Dermis microvascular lymphatic vessel endothelial cell (primary cell): Measurements from ENCODE around the gene NENF. TPM values are rescaled to one million over a fixed set of nuclear protein-coding genes. Genes with fewer than 3 reads are reported as not detected.

Experiments
- DNase-seq, 2 donors: peaks; one replicate each; pipeline versions ENCODE4 v3.0.0 to v3.0.0-alpha.2; 2010; ENCODE audit warnings: low read depth in 2 of 2
- total RNA-seq: library from RNA; depleted of rRNA; stranded (reverse); fragments of >200 nt; gene quantifications from 2 replicates; pipeline ENCODE4 v1.2.1, GENCODE V29; 2014

Gene NENF
- total RNA-seq, 1 donor from 2014 or later = 9.6 TPM

GRCh38 chr1:212430955-212431394 is 1.7 kb upstream of the NENF start:
- DNase-seq = peak in 1 of 2 donors; percentile 63

DNA sequence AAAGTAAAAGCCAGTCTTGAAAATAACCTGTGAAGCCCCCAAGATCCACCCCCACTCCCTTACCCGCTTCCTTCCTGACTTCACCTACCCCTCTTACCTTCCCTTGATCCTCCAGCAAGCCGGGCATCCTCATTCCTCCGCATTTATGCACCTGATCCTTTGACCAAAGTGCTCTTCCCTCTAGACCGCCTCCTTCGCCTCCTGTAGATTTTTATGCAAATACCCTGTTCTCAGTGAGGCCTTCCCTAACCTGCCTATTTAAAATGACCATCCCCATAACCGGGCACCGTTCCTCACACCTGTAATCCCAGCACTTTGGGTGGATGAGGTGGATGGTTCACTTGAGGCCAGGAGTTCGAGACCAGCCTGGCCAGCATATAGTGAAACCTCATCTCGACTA is 1.1 kb upstream of the NENF start:
- no peak for DNase-seq

DNA sequence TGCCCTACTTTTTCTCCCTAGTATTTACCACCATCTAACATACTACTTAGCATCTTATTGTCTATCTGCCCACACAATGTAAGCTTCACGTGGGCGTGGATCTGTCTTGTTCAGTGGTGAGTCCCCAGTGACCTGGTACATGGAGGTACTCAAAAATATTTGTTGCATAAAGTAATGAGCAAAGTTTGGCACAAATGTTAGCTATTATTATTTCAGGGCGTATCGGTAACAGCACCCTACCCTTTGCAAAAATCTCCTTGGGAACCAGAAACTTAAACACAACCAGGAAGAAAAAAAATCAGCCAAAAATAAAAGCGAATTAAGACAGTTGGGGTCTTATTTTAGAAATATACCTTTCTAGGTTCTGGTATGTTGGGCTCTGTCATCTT is 454 bp upstream of the NENF start:
- no peak for DNase-seq

GRCh38 chr1:212433577-212434462 is 1.1 kb downstream of the NENF start:
- no peak for DNase-seq

GRCh38 chr1:212434992-212435391 is 2.3 kb downstream of the NENF start:
- DNase-seq = no peak

- DNase-seq = no peak
Observed at GRCh38 chr1:212437179-212437798, 4.6 kb downstream of the NENF start.

GRCh38 chr1:212438831-212439237 is 6.1 kb downstream of the NENF start:
- no peak for DNase-seq

- DNase-seq = no peak
Observed at GRCh38 chr1:212440419-212440818, 7.7 kb downstream of the NENF start.

GRCh38 chr1:212442408-212442807 is 9.7 kb downstream of the NENF start:
- no peak for DNase-seq

DNA sequence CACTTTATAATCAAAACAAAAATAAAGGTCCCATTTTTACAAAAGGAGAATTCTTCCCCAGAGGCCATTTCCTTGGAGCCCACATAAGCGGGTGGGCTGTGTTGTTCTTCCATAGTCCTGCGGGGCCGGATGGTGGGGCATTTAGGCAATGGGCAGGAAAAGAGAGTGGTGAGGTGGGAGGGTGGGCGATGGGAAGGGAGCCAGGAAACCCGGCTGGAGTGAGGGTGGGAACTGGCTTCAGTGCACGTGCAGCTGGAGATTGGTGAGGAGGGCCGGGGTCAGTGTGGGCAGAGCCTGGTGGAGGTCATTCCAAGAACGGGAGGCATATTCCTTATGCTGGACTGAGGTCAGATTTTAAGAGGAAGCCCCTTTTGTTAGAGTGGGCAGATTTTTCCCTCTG is 13.6 kb downstream of the NENF start:
- DNase-seq = no peak

GRCh38 chr1:212447478-212447877 is 14.8 kb downstream of the NENF start:
- no peak for DNase-seq

GRCh38 chr1:212450331-212450881 is 17.7 kb downstream of the NENF start:
- DNase-seq = no peak

DNA sequence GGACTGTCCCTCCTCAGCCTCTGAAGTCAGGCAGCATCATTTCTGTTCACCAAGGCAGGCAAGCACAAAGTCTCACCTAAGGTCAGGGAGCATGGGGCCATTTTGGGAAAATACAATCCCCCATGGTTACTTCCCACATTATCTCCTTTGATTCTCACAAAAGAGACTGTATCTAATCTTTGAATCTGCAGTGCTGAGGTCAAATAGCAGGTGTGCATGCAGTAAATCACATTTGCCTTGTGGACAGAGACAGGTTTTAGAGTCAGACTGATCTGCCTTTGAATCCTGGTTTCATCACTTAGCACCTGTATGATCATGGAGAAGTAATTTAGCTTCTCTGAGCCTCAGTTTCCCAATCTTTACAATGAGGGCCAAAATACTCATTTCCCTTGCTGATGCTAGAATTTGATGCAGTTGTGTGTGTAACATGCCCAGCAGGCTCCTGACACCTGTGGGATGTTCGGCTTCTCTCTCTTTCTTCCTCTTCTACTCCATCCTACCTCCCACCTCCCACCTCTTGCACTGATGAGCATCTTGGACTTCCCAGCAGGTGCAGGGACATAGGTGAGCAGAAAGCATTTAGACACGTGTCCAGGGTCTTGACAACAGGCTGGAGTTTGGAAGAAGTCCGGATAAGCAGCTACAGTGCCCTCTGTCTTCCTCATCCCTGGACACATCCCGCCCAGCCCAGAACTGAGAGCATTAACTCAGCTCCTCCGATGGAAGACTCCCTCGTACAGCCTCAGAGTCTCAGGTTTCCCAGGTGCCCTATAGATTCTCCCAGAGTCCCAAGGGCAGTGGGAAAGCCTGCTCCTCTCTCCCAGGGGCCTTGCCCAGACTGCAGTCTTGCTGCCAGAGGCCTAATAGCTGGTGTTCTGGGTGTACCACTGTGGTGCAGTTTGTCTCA is 18.9 kb downstream of the NENF start:
- no peak for DNase-seq

DNA sequence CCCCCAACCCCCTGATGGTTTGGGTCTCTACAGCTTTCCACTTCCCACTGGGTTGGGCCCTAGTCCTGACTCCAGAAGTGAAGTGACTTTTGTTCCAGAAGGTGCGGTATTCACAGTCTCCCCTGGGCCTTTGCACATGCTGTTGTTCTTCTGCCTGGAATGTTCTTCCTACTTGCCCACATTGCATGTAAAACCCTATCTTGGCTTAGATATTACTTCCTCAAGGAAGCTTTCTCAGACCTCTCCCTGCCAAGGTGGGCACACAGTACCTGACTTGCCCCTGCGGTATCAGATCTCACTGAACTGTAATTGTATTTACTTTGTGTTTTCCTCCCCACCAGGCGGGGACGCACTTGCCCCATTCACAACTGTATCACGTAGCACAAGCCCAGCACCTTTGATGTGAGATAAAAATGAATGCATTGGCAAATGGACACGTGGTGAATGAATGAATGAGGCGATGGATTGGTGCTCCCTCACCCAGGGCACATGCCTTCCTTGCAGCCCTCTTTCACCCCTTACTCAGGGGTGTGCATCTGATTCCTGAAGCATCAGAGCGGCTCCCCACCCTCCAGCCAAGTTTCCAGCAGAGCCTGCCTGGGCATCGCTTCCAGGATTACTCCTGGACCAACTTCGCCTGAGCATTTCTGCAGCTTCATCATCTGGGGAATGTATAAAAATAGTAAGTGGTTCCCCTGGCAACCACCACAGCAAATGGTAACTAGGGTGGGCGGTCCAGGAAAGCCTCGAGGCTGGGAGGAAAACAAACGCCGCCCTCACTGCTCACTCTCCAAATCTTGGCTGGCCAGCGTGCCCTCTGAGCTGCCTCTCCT is 19.8 kb downstream of the NENF start:
- DNase-seq = peak; percentile 12 to 55

DNA sequence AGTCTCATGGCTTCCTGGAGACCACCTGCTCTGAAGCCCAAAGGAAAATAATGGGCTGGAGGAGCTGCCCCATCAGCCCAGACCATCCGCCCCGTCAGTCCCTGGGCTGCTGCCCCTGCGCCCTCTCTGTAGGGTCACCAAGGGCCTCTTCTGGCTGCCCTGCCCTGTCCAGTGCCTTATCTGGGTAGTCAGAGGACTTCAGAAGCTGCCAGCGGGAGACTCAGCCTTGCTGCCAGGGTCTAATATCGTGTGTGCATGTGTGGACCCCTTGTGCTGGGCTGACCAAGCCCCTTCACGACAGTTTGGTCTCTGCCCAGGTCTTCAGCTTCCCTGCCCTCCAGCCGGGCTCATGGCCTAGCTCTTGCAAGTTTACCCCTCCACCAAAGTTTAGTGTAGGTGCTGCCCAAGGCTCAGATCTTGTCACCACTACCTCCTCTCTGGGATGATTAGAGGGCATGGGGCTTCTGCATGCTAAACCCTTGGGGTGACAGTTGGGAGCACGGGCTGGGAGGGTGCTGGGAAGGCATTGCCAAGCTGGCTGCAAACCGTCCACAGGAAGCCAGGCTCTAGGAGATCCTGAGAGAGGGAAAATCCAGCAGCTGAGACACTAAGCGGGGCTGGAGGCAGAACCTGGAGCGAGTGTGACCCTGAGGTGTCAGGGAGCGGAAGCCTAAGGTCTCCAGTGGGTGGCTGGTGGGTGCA is 20.6 kb downstream of the NENF start:
- no peak for DNase-seq

DNA sequence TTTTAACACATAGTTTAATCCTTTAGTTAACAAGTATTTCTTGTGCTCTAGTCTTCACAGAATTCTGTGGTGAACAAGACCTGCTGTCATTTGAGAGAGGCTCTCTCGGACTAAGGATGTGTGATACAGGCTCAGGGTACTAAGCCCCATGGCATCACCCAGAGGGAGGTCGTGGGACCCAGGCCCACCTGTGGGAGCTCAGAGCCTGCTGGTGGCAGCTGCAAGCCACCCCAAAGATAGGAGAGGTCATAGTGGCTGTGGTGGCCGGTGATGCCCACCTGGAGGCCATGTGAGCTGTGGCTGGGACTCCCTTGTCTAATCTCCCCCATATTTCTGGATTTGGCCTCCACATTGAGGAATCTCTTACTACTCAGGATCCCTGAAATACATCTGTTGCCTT is 22.0 kb downstream of the NENF start:
- DNase-seq = no peak

DNA sequence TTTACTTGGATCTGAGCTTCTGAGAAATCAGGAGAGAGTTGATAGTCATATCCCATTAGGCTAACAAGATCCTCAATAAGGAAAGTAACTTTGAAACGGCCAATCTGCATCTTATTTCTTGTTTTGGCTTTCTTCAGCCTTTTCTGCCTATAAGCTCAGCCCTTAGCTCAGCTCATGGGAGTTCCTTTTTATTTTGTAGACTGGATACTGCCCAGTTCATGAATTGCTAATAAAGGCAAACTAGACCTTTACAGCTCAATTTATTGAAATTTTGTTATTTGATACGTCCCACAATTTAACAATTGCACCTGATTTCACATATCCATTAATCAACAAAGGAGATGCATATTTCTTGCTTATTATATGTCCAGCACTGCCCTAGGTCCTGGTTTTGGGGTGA is 22.7 kb downstream of the NENF start:
- DNase-seq = no peak

DNA sequence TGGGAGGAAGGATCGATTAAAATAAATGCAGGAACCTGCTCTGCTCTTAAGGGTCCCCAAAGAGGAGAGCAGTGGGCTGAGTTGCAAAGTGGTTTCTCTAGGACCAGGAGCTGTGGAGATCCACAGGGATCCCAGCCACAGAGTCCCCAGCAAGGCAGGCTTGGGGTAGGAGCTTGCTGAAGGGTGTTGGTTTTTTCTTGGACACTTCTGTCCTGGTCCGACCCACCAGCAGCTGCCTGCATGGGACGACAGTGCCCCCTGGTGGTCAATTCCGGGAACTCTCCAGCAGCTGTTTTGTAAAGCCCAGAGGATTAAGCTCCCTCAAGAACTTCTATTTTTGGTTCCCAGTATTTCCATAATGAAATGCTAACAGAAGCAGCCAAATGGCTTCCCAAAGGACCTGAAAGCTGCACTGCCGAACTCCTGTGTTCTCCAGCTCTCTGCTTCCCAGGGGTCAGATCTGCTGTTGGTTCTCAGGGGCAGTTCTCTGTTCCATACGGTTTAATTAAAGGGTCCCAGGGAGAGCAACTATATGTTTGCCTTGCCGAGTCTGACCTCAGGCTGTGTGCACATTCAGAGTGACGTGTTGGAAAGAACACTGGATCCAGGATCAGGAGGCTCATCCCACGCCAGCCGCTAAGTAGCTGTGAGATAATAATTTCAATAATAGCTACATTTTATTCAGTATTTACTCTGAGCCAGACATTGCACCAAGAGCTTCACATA is 23.2 kb downstream of the NENF start:
- peak; percentile 52 to 80 for DNase-seq

DNA sequence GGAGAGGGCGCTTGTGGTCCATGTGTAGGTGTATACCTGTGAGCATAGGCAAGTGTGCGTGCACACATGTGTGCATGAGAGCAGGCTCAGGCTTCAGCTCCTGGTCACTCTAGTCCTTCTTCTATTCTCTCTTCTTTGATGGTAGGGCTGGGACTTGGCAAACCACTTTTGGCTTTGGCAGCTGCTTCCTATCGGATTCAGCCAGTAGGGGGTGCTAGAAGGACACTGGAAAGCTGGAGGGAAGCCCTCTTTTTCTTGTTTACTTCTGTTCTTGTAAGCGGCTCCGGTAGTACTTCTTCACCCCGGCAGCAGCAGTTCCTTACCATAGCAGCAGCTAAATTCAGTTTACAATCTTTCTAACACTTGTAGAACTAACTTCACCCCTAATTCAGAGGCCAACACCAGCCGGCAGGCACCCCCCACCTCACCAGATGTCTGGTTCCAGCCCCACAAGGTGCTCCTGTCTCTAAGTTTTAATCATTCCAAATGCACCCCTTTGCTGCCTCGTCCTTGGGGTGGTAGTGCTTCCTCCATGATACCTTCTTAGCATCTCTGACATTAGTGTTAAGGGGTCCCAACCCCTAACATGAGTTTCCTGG is 25.1 kb downstream of the NENF start:
- peak; percentile 15 to 48 for DNase-seq
